HL-60 (cell line): ENCODE results near the gene HUWE1.

Experiments
- CTCF ChIP-seq: IDR thresholded peaks from one replicate; pipeline ENCODE4 v1.5.1; 2011; ENCODE audit warnings: low read length, control low read depth, inconsistent platforms; ENCODE audit not compliant: insufficient read depth
- GABPA ChIP-seq: IDR thresholded peaks from 2 replicates; pipeline ENCODE4 v1.6.1; 2012; ENCODE audit warnings: low read depth
- POLR2AphosphoS5 ChIP-seq: IDR thresholded peaks from 2 replicates; pipeline ENCODE4 v1.6.1; 2012; ENCODE audit warnings: low read depth
- REST ChIP-seq: IDR thresholded peaks from 2 replicates; pipeline ENCODE4 v1.6.1; 2012; ENCODE audit warnings: low read depth; ENCODE audit not compliant: insufficient replicate concordance

- no peak for TF ChIP-seq GABPA
- TF ChIP-seq CTCF = no peak
- TF ChIP-seq POLR2AphosphoS5 = no peak
- TF ChIP-seq REST = no peak
These were observed 17.3 kb downstream of the HUWE1 start for GRCh38 chrX:53669258-53669657.
